Ishikawa (cell line): ENCODE measurements around the gene PEAK1.

Experiments
- CEBPB ChIP-seq: IDR thresholded peaks from 2 replicates; pipeline ENCODE4 v1.6.1; 2012
- CREB1 ChIP-seq: IDR thresholded peaks from 2 replicates; pipeline ENCODE4 v1.6.1; 2012; ENCODE audit warnings: low read depth
- EGR1 ChIP-seq: IDR thresholded peaks from 2 replicates; pipeline ENCODE4 v1.6.1; 2012
- EP300 ChIP-seq: IDR thresholded peaks from 2 replicates; pipeline ENCODE4 v1.6.1; 2012; ENCODE audit warnings: borderline replicate concordance
- FOXM1 ChIP-seq: IDR thresholded peaks from 2 replicates; pipeline ENCODE4 v1.6.1; 2012; ENCODE audit warnings: low read depth, borderline replicate concordance
- MAX ChIP-seq: IDR thresholded peaks from 2 replicates; pipeline ENCODE4 v1.6.1; 2012
- NFIC ChIP-seq: IDR thresholded peaks from 2 replicates; pipeline ENCODE4 v1.6.1; 2012
- RAD21 ChIP-seq: IDR thresholded peaks from 2 replicates; pipeline ENCODE4 v1.6.1; 2012; ENCODE audit warnings: low read depth
- REST ChIP-seq: IDR thresholded peaks from 2 replicates; pipeline ENCODE4 v1.6.1; 2012; ENCODE audit warnings: low read depth, mild to moderate bottlenecking
- TAF1 ChIP-seq: IDR thresholded peaks from 2 replicates; pipeline ENCODE4 v1.6.1; 2012; ENCODE audit warnings: low read depth, mild to moderate bottlenecking
- TCF12 ChIP-seq: IDR thresholded peaks from 2 replicates; pipeline ENCODE4 v1.6.1; 2012; ENCODE audit warnings: low read depth
- TEAD4 ChIP-seq: IDR thresholded peaks from 2 replicates; pipeline ENCODE4 v1.6.1; 2012
- USF1 ChIP-seq: IDR thresholded peaks from 2 replicates; pipeline ENCODE4 v1.6.1; 2012
- YY1 ChIP-seq: IDR thresholded peaks from 2 replicates; pipeline ENCODE4 v1.6.1; 2012; ENCODE audit warnings: low read depth
- ZBTB7A ChIP-seq: IDR thresholded peaks from 2 replicates; pipeline ENCODE4 v1.6.1; 2012; ENCODE audit warnings: low read depth

The PEAK1 gene

GRCh38 chr15:77440378-77440999 is 20.6 kb upstream of the PEAK1 start:
- TF ChIP-seq CEBPB (no peak), REST (no peak), EP300 (no peak), TCF12 (no peak), CREB1 (no peak), ZBTB7A (no peak), EGR1 (no peak), RAD21 (no peak), NFIC (no peak), MAX (no peak), YY1 (no peak), FOXM1 (no peak), USF1 (no peak)

GRCh38 chr15:77437264-77437663 is 17.4 kb upstream of the PEAK1 start:
- TF ChIP-seq EP300 = no peak
- no peak for TF ChIP-seq TEAD4
- TF ChIP-seq USF1 = no peak

- TF ChIP-seq RAD21 = no peak
- TF ChIP-seq EP300 = no peak
- TF ChIP-seq CREB1 = no peak
- no peak for TF ChIP-seq REST
- TF ChIP-seq NFIC = no peak
These were observed 16.9 kb upstream of the PEAK1 start for GRCh38 chr15:77436822-77437221.

- no peak for TF ChIP-seq ZBTB7A
- TF ChIP-seq RAD21 = no peak
- no peak for TF ChIP-seq YY1
- no peak for TF ChIP-seq TEAD4
- no peak for TF ChIP-seq USF1
- TF ChIP-seq EP300 = no peak
- no peak for TF ChIP-seq CEBPB
- TF ChIP-seq EGR1 = no peak
- no peak for TF ChIP-seq TAF1
- no peak for TF ChIP-seq FOXM1
- no peak for TF ChIP-seq MAX
- no peak for TF ChIP-seq REST
- no peak for TF ChIP-seq NFIC
- TF ChIP-seq CREB1 = no peak
- no peak for TF ChIP-seq TCF12
These were observed 10.7 kb upstream of the PEAK1 start for GRCh38 chr15:77430652-77431051.

GRCh38 chr15:77430213-77430612 is 10.3 kb upstream of the PEAK1 start:
- no peak for TF ChIP-seq TAF1
- TF ChIP-seq CREB1 = no peak
- no peak for TF ChIP-seq TEAD4
- TF ChIP-seq TCF12 = no peak
- no peak for TF ChIP-seq EGR1
- no peak for TF ChIP-seq USF1
- no peak for TF ChIP-seq NFIC
- TF ChIP-seq ZBTB7A = no peak
- TF ChIP-seq CEBPB = no peak
- no peak for TF ChIP-seq YY1
- no peak for TF ChIP-seq MAX
- no peak for TF ChIP-seq REST
- TF ChIP-seq EP300 = no peak
- no peak for TF ChIP-seq FOXM1
- TF ChIP-seq RAD21 = no peak
